ENCODE data around the gene NKX1-1.
A peak's percentile ranks its signal among the peaks of the same experiment; 100 is the strongest.

The NKX1-1 gene

DNA sequence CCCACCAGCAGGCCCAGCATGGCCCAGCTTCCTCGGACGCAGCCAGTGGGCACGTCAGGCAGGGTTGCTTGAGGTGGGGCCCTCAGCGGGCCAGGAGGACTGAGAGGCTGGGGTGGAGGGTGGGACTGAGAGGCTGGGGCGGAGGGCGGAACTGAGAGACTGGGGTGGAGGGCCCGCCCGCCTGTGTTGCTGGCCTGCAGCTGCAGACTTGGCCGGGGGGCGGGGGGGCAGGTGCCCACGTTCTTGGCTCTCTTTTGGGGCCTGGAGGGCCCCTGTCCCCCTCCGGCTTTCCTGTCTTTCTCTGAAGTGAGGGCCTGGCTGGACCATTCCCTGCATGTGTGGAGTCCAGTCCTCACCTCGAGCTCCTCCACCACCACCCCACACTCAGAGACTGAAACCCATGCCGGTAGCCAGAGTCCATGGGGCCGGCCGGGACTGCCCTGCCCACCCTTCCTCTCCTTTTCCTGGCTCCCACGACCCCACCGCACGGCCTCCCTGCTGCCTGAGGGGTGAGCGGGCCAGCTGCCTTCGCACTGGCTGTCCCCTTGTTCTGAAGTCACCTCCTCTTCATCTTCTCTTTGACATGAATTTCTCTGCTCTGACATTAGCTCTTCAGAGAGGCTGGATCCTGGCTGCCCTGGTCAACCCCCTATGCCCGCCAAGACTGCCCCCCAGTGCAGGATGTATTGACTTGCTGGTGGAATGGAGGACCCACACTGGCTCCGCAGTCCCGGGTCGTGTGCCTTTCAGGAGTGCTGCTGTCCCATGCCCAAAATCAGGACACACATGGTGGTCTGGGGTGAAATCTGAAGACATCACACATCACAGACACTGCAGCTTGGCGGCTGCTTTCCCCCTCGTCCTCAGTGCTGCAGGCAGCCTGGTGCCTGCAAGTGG, 10.1 kb upstream of the NKX1-1 start:
- DNase-seq: no peak

DNA sequence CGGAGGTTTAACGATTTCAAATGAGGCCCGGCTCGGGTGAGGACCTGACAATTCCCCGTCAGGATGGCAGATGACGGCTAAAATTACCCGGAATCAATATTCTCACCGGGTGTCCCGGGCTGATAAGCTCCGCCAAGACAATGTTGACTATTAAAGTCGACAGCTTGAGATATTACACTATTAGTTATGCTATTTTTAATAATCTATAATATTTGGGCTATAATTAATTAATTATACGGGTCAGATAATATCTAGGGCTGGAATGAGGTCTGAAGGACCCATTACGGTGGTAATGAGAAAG, 9.4 kb upstream of the NKX1-1 start:
- DNase-seq: no peak

DNA sequence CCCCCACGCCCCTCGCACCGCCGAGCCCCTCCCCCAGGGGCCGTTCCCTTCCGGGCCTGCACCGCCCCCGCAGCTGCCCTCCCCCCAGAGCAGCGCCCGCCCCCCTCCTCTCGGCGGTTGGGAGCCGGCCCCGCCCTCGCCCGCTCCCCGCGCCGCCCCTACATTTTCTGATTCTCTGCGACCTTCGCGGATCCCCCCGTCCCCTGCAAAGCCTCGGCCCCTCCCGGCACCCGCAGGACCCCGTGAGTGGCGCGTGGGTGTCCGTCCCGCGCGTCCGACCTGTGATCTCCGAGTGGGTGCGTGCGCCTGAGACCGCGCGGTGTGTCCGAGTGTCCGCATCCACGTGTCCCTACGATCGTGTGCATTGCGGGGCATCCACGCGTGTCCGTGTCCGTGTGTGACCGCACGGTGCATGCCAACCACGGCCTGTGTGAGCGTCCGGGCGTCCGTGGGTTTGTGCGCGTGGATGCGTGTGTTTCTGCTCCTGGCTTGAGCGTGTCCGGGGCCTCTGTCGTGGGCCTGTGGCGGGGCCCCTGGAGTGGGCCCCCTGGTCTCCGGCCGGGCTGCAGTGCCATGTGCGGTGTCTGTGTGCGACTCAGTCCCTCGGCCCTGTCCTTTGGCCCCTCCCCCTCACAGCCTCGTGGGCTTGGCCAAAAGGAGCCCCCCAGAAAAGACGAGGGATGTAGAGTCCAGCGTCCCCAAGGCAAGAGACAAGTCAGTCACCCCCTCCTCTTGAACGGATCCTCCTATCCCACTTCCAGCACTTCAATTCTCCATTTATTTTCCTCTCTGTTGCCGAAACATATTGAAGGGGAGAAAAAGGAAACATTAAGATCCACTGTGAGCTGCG, 8.8 kb upstream of the NKX1-1 start:
- DNase-seq: no peak

DNA sequence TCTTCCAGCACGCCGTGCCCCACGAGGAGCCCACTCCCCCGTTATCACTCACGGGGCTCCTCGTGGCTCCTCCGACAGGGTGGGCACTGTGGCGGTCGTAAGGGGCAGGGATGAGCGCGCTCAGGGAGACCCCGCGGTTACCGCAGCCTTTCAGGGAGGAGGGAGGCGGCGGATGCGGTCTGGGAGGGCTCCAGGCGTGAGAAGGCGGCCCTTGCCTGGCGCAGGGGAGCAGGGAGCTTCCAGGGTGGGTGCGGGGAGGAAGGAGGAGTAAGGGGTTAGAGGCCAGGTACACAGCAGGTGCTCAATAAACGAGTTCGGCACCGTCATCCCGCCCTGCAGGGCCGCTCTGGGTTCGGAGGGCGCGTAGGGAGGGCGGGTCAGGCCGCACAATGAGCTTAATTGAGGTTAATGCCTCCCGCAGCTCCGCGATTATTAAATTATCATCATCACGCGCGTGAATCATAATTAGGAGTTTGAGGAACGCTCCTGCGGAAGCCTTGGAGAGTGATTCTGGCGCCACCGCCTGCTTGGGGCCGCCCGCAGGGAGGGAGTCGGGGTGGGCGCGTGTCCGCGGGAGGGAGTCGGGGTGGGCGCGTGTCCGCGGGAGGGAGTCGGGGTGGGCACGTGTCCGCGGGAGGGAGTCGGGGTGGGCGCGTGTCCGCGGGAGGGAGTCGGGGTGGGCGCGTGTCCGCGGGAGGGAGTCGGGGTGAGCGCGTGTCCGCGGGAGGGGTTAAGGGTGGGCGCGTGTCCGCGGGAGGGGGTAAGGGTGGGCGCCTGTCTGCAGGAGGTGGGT, 7.6 kb upstream of the NKX1-1 start:
- no peak for DNase-seq

DNA sequence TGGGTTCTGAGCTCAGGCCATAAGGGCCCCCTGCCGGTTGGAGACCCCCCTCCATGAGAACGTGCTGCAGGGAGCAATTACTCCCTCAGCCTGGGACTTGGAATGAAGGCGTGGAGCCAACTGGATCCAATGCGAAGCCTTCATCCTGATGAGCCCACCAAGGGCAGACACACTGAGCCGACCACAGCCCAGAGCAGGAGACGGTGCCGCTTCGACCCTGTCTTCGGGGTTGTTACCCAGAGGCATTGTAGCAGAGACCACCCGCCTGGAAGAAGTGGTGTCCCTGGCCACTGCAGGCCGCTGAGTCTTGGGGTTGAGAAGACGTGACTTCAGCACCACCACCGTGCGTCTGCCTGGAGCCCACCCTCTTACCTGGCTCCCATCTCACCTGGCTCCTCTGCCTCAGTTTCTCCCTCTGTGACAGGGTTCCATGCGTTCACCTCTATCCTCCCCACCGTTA, 7.0 kb upstream of the NKX1-1 start:
- DNase-seq: no peak

DNA sequence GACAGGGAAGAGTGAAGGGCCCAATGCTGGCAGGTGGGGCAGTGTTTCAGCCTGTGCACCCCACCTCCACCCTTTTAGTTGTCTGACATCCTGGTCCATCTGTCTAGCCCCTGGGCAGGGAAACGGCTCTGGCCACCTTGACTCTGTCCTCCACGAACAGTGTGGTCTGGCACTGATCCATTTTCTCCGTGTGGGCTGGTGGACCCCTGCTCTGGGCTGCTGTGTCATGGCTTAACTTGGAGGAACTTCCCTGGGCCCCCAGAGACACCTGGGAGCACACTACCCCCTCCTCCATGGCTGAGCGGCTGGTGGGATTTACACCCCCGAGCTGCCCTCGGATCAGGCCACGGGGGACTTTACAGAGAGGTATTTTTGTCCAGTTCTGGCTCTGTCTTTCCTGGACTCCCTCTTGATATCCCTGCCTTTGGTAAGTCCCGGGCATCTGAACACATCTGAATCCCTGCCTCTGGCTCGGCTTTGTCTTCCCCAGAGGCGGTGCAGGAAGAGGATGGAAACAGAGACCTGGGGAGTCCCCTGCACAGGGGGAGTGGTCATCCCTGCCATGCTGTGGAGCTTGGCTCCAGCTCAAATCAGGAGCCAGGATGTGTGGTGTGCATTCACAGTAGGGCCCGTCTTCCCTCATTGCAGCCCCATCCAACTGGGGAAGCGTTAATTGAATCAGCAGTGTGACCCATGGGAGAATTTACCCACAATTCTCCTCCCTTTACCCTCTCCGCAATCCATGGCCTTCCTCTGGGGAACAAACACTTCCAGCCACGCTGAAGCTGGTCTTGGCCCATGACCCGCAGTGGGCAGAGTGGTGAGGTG, 6.3 kb upstream of the NKX1-1 start:
- no peak for DNase-seq

DNA sequence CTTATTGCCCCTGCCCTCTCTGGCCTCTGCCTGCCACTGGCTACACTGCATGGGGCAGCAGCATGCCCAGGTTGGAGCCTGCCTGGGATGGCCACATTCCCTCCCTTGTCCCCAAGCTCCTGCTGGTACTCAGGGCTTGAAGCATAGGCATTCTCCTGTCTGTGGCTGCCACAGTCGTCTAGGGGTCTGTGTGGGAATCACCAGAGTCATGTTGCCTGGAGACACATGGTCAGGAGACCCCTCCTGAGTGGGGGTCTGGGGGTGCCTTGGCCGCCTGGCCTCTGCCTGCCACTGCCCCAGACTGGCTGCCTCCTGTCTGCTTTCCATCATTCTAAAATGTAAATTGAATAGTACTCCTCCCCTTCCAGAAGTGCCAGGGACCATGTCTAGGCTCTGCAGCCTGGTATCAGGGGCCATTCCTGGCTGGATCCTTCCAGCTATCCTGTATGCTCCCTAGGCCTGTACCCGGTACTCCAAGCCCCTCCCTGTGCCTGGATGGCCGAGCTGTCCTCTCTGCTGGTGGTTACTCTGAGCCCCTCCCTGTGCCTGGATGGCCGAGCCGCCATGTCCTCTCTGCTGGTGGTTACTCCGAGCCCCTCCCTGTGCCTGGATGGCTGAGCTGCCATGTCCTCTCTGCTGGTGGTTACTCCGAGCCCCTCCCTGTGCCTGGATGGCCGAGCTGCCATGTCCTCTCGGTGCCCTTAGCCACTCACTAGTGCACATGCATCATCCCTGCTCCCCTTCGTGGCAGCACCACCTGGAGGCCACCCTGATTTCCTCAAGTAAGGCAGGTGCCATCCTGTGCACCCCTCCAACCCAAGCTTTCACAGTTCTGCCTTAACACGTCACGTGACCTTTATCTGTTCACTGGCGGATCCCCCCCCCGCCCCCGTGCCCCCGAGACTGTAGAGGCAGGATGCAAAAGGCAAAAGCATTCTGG, 5.5 kb upstream of the NKX1-1 start:
- no peak for DNase-seq

DNA sequence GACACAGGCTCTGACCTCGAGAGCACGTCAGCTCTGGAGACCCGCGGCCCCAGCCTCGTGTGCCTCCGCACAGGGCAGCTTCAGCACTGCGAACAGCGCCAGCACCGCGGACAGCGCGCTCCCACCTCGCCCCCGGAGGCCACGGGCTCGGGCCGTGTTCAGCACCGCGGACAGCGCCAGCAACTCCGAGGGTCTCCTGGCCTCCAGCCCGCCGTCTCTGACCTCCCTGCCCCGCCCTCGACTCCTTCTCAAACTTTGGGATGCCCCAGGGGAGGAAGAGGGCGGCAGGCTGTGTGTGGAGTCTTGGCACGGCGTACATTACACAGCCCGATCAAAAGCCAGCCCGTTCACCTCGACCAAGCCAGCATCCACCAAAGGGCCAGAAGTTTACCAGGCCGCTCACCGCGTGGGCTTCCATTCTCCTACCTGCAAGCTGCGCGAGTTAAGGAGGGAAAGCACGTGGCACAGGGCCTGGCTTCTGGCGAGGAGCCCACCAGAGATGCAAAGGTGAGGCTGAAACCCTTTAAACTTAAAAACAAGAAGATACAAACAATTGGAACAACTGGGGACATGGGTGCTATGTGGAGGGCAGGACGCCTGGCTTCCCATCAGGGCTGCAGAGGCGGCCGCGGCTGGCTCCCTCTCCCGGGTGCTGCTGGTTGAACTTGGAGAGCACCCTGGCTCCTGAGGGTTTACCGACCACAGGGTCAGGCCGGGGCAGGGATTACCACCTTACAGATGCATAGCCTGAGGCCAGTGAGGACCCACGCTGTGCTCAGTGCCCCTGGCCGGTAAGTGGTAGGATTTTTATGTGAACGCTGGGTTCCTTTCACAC, 4.5 kb upstream of the NKX1-1 start:
- peak; percentile 40 for DNase-seq

DNA sequence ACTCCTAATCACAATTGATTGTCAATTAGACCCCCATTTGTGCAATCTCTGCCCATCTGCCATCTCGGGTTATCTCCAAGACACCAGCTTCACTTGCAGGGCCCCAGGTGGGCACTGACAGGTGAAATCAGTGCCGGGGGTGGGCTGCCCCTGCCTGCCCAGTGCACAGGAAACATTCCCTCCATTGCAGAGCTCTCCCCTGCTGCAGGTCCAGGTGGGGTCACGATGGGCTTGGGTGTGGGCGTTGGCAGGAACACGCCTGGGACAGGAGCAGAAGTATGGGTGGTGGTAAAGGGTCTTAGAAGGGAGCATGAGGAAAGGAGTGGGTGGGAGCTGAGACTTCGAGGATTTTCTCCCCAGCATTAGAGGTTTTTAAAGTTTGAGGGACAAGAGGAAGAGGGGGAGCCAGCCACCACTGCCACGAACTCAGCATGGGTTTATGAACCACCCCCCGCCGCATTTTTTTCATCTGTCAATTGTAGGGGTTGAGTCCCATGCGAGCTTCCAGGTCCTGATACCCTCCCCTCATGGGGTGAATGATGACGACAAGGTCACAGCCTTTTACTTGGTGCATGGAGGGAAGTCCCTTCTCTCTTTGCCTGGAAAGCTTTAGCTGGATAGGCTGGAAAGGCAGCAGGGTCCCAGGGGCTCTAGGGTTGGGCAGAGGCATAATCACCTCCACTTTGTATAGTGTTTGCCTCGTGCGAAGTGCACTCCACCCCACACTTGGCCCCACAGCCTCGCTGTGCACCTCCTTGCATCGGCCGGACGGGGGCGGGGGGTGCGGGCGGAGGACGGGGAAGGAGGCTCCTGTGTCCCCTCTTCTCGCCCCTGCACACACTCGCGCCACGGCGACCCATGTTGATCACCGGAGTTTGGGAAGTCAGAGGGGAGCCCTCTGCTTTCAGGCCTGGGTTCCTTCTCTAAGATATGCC, 3.5 kb upstream of the NKX1-1 start:
- no peak for DNase-seq

DNA sequence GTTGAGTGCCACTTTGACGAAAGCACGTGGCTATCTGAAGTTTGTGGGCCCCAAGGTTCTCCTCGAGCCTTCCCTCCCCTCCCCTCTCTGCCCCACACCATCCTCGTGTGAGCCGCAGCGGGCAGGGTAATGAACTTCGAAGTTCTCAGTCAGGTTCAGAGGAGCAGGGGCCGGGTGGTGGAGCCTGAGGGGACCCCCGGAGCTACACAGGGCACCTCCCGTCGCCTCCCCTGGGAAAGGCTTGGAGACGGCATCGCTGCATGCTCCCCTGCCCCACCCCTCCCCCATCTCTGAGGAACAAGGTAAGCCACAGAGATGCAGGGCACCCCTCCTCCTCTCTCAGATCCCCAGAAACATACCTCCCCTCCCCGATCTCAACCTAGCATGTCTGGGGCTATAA, 2.8 kb upstream of the NKX1-1 start:
- DNase-seq: no peak

DNA sequence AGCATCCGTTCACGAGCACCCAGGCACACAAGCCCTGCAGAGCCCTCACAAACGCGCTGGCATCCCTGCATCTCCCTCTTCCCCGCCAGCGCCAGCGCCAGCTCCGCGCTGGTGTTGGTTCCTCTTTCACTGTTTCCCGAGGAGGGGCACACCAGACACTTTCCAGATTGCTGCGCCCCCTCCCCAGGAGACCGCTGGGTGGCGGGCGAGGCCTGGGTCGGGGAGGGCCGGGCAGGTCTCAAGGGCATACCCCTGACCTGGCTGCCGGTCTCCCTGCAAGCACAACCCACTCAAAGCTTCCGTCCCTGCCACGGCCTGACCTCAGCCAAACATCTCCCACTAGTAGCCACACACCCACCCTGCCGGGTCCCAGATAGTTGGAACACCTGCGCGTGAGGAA, 2.2 kb upstream of the NKX1-1 start:
- no peak for DNase-seq

DNA sequence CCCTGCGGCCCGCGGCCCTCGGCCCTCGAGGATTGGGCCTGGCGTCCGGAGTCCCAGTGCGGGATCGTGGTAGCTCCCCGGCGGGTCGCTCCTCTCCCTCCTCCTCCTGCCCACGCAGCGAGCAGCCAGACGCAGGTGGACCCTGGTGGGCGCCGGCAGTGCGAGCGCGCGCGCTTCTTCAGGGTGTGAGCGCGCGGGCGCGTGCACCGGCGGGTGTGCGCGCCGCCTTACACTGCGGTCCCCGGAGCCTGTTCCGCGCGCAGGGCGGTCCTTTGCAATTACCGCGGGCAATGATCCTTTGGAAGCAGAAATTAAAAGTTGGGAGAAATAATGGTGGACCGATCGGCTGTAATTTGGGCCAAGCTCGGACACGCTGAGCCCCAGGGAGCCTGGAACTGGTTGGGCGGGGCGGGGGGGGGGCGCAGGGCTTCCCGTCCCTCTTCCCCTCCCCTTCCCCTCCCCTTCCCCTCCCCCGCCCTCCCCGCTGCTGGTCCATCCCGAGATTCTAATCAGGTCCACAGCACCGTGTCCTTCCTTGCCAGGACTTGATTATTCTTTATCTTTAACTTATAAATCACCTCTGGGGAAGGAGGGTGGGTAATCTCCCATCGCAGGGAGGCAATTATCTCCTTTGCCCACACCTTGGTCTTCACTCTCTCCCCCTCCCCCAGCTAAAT, 1.6 kb upstream of the NKX1-1 start:
- no peak for DNase-seq

DNA sequence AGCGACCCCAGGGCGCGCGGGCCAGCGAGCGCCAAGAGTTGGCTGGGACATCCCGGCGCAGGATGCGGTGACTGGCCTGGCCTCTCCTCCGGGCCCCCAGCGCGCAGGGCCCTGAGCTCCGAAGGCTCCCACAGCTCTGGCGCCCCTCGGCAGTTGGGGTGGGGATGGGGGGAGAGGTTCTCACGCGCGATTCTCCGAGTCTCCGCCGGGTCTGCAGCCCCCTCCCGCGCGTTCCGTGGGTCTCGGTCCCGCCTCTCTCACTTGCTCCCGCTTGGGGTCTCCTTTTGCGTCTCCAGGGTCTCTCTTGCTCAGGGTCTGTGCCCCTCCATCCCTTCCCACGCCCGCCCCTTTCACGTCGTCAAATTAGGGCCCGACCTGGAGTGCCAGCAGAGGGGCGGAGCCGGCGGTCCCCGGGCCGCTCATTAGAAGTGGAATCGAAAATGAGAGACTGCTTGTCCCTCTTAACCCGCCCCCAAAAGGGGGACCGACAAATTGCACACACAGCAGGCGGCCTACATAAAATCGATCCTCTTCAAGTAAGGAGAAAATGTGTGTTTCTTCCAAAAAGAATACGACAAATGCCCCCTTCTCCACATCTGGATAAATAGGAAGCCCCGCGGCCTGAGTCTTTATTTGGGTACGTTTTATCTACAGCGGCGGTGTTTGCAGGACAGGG, 877 bp upstream of the NKX1-1 start:
- DNase-seq: no peak

DNA sequence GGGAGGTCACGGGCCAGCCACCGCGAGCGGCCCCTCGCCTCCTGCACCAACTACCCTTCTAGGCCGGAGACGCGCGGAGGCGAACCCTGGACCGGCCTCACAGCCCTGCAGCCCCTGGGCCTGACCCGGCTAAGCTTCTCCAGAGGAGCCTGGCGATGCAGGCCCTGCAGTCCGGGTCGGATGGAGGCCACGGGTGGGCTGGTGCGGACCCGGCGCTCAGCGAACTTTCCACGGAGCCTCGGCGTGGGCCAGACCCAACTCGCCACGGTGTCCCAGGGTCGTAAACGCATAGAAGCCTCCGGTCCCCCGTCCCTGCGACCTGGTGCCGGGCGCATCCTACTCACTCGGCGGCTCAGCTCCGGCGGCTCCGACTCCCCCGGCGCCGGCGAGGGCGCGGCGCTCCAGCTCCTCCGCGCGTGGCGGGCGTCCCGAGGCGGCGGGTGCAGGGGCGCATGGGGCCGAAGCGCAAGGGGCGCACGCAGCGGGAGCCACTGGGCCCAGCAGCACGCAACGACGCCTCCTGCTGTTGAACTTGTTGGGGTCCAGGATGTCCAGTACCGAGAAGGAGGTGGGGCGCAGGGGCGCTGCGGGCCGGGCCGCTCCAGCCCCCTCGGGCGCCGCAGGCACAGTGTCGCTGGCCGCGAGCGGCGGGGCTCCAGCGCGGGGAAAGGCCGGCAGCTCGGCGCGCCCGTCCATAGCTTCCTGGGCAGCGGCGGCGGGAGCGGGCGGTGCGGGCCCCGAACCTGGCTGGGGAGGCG, 427 bp downstream of the NKX1-1 start:
- DNase-seq: no peak

DNA sequence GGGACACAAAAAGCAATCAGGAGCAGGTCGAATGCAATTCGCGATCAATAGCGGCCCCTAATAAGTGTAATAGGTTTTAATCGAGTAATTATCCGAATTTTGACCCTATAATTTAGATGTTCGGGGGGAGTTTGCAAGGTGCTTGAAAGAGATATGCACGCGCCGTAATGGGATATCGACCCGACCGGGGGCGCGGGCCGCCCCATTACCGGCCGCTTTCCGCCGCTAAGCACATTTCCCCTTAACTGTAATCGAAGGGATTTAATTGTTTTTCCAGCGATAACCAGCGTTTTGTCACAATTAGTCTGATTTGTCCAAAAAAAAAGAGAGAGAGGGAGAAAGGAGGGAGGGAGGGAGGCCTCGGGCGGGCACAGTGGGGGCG, 997 bp downstream of the NKX1-1 start:
- no peak for DNase-seq

DNA sequence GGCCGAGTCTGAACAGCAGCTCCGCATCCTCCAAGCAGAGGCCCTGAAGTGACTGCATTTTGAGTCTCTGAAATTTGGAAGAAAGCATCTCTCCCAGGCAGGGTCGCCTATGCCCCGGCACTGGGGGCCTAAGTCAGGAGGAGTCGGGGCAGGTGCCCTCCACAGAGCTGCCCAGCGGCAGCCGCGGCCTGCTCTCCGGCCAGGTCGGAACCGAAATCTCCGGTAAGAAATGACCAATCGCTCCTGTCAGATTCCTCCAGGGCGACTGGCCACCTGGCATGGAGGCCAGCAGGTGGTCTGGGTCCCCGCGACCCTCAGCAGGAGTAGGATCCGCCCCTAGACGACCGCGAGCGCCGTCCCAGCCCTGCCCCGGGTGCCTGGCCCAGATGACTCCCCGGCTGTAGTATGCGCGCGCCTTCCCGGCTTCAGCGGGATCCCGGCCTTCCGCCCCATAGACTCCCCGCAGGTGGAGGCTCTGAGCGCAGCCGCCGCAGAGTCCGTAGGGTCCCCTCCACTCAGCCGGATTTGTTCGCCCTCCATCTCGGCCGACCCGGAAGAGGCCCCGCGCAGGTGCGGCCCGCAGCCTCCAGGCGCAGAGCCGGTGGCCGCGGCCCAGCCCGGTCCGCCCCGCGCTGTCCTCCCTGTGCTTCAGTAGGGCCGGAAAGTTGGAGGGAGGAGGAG, 1.5 kb downstream of the NKX1-1 start:
- DNase-seq: no peak

Data from fibroblast of upper back skin (primary cell).